ENCODE results near the gene TEAD2.
A peak's percentile ranks its signal among the peaks of the same experiment; 100 is the strongest.
"Not testable (repeated sequence)": the region's sequence is repeated elsewhere in the genome, so short reads cannot be mapped to it uniquely, and the experiment has no call there.

The TEAD2 gene

GRCh38 chr19:49347191-49347590 lies 15.0 kb downstream of the TEAD2 start:
- DNase-seq (ENCODE audit: low read depth), result no peak

- no peak for DNase-seq (ENCODE audit: low read depth)
Observed at GRCh38 chr19:49344505-49345423, 17.5 kb downstream of the TEAD2 start.

GRCh38 chr19:49343123-49343522 lies 19.1 kb downstream of the TEAD2 start:
- no peak for DNase-seq (ENCODE audit: low read depth)

- no peak for DNase-seq (ENCODE audit: low read depth)
Observed at GRCh38 chr19:49342291-49342721, 19.9 kb downstream of the TEAD2 start.

- no peak for DNase-seq (ENCODE audit: low read depth)
Observed at GRCh38 chr19:49340865-49341718, 21.1 kb downstream of the TEAD2 start.

- no peak for DNase-seq (ENCODE audit: low read depth)
Observed at GRCh38 chr19:49340069-49340864, 21.9 kb downstream of the TEAD2 start.

GRCh38 chr19:49339301-49340068 lies 22.7 kb downstream of the TEAD2 start:
- DNase-seq (ENCODE audit: low read depth), result no peak

- no peak for DNase-seq (ENCODE audit: low read depth)
Observed at GRCh38 chr19:49338691-49339300, 23.4 kb downstream of the TEAD2 start.

- no peak for DNase-seq (ENCODE audit: low read depth)
Observed at GRCh38 chr19:49338023-49338677, 24.1 kb downstream of the TEAD2 start.

GRCh38 chr19:49337267-49338022 lies 24.8 kb downstream of the TEAD2 start:
- no peak for DNase-seq (ENCODE audit: low read depth)

GRCh38 chr19:49336482-49337266 lies 25.5 kb downstream of the TEAD2 start:
- no peak for DNase-seq (ENCODE audit: low read depth)

GRCh38 chr19:49335784-49336481 lies 26.3 kb downstream of the TEAD2 start:
- no peak for DNase-seq (ENCODE audit: low read depth)

- peak; percentile 34 for DNase-seq (ENCODE audit: low read depth)
Observed at GRCh38 chr19:49335071-49335783, 27.0 kb downstream of the TEAD2 start, which contains the start of gene CD37. Gene CD37, plus strand, starts transcription at chr19:49335406. Its CDS starts 135 bp downstream, at chr19:49335541.

GRCh38 chr19:49333811-49334288 lies 28.4 kb downstream of the TEAD2 start:
- peak; percentile 49 for DNase-seq (ENCODE audit: low read depth)

GRCh38 chr19:49333418-49333805 lies 28.8 kb downstream of the TEAD2 start:
- no peak for DNase-seq (ENCODE audit: low read depth)

GRCh38 chr19:49332691-49333417 lies 29.4 kb downstream of the TEAD2 start:
- not testable (repeated sequence) for DNase-seq (ENCODE audit: low read depth)
